K562 (cell line): ENCODE measurements around the gene DDC. TPM values are rescaled to one million over a fixed set of nuclear protein-coding genes. Genes with fewer than 3 reads are reported as not detected.

ENCODE experiments used
- ATAC-seq: fragments of 200-7000 bp; cut with Tn5 transposase; 3 replicates; pipeline ENCODE4 v1.9.1; 2020; ENCODE audit warnings: moderate library complexity
- BruUV-seq: library from RNA; stranded (reverse); fragments of 400-500 nt; replicated peaks from 2 replicates; lab custom pipeline; 2021; lab: Mats Ljungman, UMichigan
- CTCF ChIA-PET: fragments of 300-600 bp; formaldehyde crosslinking; extraction: SDS; loops from one replicate; lab custom pipeline; 2021; ENCODE audit warnings: low intra/inter-chr PET ratio; lab: Yijun Ruan, JAX
- POLR2A ChIA-PET: fragments of 300-600, 350-650 bp; sonication (Branson Sonifier 250); formaldehyde crosslinking; extraction: SDS; loops from one replicate; lab custom pipeline; 2021; ENCODE audit warnings: antibody characterized with exemption, inconsistent platforms; lab: Yijun Ruan, JAX
- DNase-seq, 4 experiments: peaks; one replicate each; pipeline versions ENCODE4 v3.0.0 to v3.0.0-alpha.2; 2011 to 2018; ENCODE audit warnings: low spot score in 3 of 4, mixed read lengths in 3 of 4; ENCODE audit errors: extremely low read depth in 1 of 4
- FAIRE-seq: peaks from 2 replicates; lab custom pipeline; 2011; peaks lifted over from hg19 to GRCh38; lab: Jason Lieb, UNC
- H2AFZ ChIP-seq: 2 replicates; pipeline ENCODE4 v1.6.0; 2011; ENCODE audit warnings: low read depth, low read length, control low read depth, inconsistent platforms
- H3K27ac ChIP-seq: fragments of 200-600 bp; 3 replicates; pipeline ENCODE4 v1.8.0; 2011; ENCODE audit warnings: low read depth, mild to moderate bottlenecking, control low read depth, inconsistent platforms, low read length, moderate library complexity, mixed read lengths; ENCODE audit errors: extremely low read depth
- H3K27me3 ChIP-seq, 2 experiments: fragments of 300-600 bp in 1 of 2; 2 replicates in 1 of 2; 3 replicates in 1 of 2; pipeline versions ENCODE4 v1.6.0 to v1.8.0; 2011; ENCODE audit warnings: inconsistent platforms in 2 of 2, low read length in 2 of 2, mild to moderate bottlenecking in 1 of 2, mixed read lengths in 1 of 2, moderate library complexity in 1 of 2; ENCODE audit not compliant: control insufficient read depth in 2 of 2, insufficient read depth in 2 of 2
- H3K36me3 ChIP-seq: fragments of 300-600 bp; 3 replicates; pipeline ENCODE4 v1.8.0; 2011; ENCODE audit warnings: mild to moderate bottlenecking, low read length, inconsistent platforms; ENCODE audit not compliant: control insufficient read depth, insufficient read depth
- H3K4me1 ChIP-seq, 2 experiments: fragments of 200-600 bp in 1 of 2; replicated peaks in 1 of 2; 2 replicates in 1 of 2; 3 replicates in 1 of 2; pipeline versions ENCODE4 v1.5.1 to v1.8.0; 2011; ENCODE audit warnings: inconsistent platforms in 2 of 2, low read length in 2 of 2, mild to moderate bottlenecking in 1 of 2, mixed read lengths in 1 of 2, moderate library complexity in 1 of 2; ENCODE audit not compliant: control insufficient read depth in 2 of 2, insufficient read depth in 2 of 2
- H3K4me2 ChIP-seq: 2 replicates; pipeline ENCODE4 v1.6.1; 2011; ENCODE audit warnings: low read length, control low read depth, inconsistent platforms, mixed read lengths; ENCODE audit not compliant: insufficient read depth
- H3K4me3 ChIP-seq: fragments of 200-600 bp; sonication (generic), shearing (Covaris generic); 2 replicates; pipeline ENCODE4 v1.5.1; 2016; ENCODE audit warnings: control low read depth, inconsistent platforms
- H3K79me2 ChIP-seq: fragments of 200-600 bp; 3 replicates; pipeline ENCODE4 v1.8.0; 2011; ENCODE audit warnings: low read length, inconsistent platforms; ENCODE audit not compliant: control insufficient read depth, insufficient read depth
- H3K9ac ChIP-seq, 2 experiments: 2 replicates each; pipeline versions ENCODE4 v1.6.0 to v1.6.1; 2011; ENCODE audit warnings: low read depth in 2 of 2, low read length in 2 of 2, control low read depth in 1 of 2, inconsistent platforms in 1 of 2, mild to moderate bottlenecking in 1 of 2, mixed read lengths in 1 of 2; ENCODE audit not compliant: insufficient read depth in 1 of 2
- H3K9me1 ChIP-seq: one replicate; pipeline ENCODE4 v1.6.0; 2011; ENCODE audit warnings: inconsistent platforms, mild to moderate bottlenecking, low read length, moderate library complexity; ENCODE audit not compliant: control insufficient read depth, insufficient read depth
- H3K9me3 ChIP-seq: replicated peaks from 2 replicates; pipeline ENCODE4 v1.5.1; 2011; ENCODE audit warnings: low read depth, low read length, inconsistent platforms; ENCODE audit not compliant: control insufficient read depth, insufficient read depth
- H4K20me1 ChIP-seq: replicated peaks from 2 replicates; pipeline ENCODE4 v1.6.1; 2011; ENCODE audit warnings: low read length, inconsistent platforms, mixed read lengths; ENCODE audit not compliant: control insufficient read depth, insufficient read depth
- BACH1 ChIP-seq: fragments of 200-800 bp; sonication (Bioruptor generic); IDR thresholded peaks from 2 replicates; pipeline ENCODE4 v1.6.1; 2016; ENCODE audit warnings: missing genetic modification characterization, missing compliant biosample characterization
- GABPA ChIP-seq: fragments of 200-800 bp; sonication (Bioruptor generic); conservative IDR thresholded peaks from 2 replicates; pipeline ENCODE4 v1.6.1; 2016; ENCODE audit warnings: low read depth, missing genetic modification characterization, missing compliant biosample characterization
- WHSC1 ChIP-seq: IDR thresholded peaks from one replicate; pipeline ENCODE4 v1.6.1; 2012; ENCODE audit warnings: low read length, control low read depth, inconsistent platforms
- WGBS: fragments of 100-300 bp; shearing (Covaris generic); methylation state at CpG from one replicate; pipeline ENCODE4 v1.1.6; 2016; ENCODE audit warnings: low coverage, mixed read lengths; ENCODE audit not compliant: insufficient coverage; ENCODE audit errors: missing lambda C conversion rate; 5-methylcytosine and 5-hydroxymethylcytosine counted together
- in situ Hi-C: fragments of 300-500 bp; cut with MboI; formaldehyde crosslinking; loops from 4 replicates; pipeline ENCODE4 v1.15.0; 2018; ENCODE audit warnings: inconsistent platforms, mixed read lengths
- intact Hi-C: fragments of 100-400 bp; cut with micrococcal nuclease; formaldehyde crosslinking; loops from 2 replicates; pipeline ENCODE4 v1.14.2; 2022
- polyA plus RNA-seq, 8 experiments: library from polyadenylated mRNA; depleted of rRNA in 4 of 8; stranded (reverse) in 5 of 8; unstranded in 3 of 8; fragments of >200 nt; fragmentation: Nextera tagmentation in 2 of 8; fragmentation: Illumina TruSeq in 1 of 8; extraction: Ambion mirVana in 2 of 8; extraction: Trizol in 1 of 8; gene quantifications; 2 replicates each; pipeline versions ENCODE4 v1.2.1 to v1.2.3, GENCODE V29; 2011 to 2014; ENCODE audit warnings: inconsistent platforms in 1 of 8, missing spikeins in 1 of 8
- total RNA-seq, 7 experiments: library from RNA; depleted of rRNA in 6 of 7; stranded (reverse); fragments of >200 nt in 6 of 7; fragmentation: Illumina TruSeq in 2 of 7; extraction: Trizol in 2 of 7; gene quantifications; 2 replicates each; pipeline versions ENCODE4 v1.2.1 to v1.2.3, GENCODE V29; 2011 to 2021; ENCODE audit warnings: low replicate concordance in 1 of 7
- TF ChIP-seq, protein P1 (sequence below): sonication (generic); formaldehyde crosslinking; IDR thresholded peaks from 2 replicates; pipeline ENCODE4 v1.8.1; 2023; ENCODE audit warnings: mild to moderate bottlenecking, missing genetic modification reagents, moderate library complexity
- TF ChIP-seq, protein P2 (sequence below), 2 experiments: IDR thresholded peaks; 2 replicates each; pipeline ENCODE4 v1.6.1; 2012; ENCODE audit warnings: improper control_type of control experiment in 2 of 2, low read depth in 2 of 2, low read length in 2 of 2, borderline replicate concordance in 1 of 2
- TF ChIP-seq, protein P3 (sequence below), 2 experiments: IDR thresholded peaks; 2 replicates each; pipeline ENCODE4 v1.6.1; 2011; ENCODE audit warnings: borderline replicate concordance in 1 of 2, control low read depth in 1 of 2, low read depth in 1 of 2, low read length in 1 of 2, mild to moderate bottlenecking in 1 of 2, mixed read lengths in 1 of 2, moderate library complexity in 1 of 2; ENCODE audit not compliant: insufficient read depth in 1 of 2, insufficient read length in 1 of 2, poor library complexity in 1 of 2, severe bottlenecking in 1 of 2; ENCODE audit errors: extremely low read depth in 1 of 2
- TF ChIP-seq, protein P4 (sequence below): fragments of 250-450 bp; sonication (Bioruptor Pico); IDR thresholded peaks from 2 replicates; pipeline ENCODE4 v1.8.0; 2021; ENCODE audit warnings: mild to moderate bottlenecking, moderate library complexity

Gene DDC
- total and polyA plus RNA-seq, 9 of the 15 experiments (the other 6 are each of a cell fraction or from before 2014, with no cell fraction given) = not detected

DNA sequence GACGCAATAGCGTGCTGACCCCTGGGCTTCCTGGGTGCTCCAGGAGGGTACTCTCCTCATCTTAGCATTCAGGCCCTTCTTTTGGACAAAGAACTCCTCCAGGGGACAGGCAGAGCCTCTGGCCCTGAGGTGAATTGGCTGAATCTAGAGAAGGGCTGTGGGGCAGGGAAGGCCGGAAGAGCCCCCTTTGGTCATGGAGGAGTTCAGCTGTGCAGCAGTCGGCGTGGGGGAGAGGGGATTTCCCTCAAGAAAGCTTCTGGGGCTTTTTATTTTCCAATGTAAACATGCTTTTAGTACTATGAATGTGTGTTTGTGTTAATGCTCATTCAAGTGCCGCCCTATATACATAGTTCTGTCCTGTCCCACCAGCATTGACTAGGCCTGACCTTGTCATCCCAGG lies 153.9 kb downstream of the DDC start:
- FAIRE-seq = no peak
- CTCF ChIA-PET = no interaction called here

More for the DNA sequence above, 153.9 kb downstream of the DDC start:
- peaks cover 5% of the 10 kb centered on the region; the same call in 1 of the 2 replicates for H4K20me1 ChIP-seq
- DNase-seq = no peak
- no peaks in the 10 kb centered on the region for H3K4me1 ChIP-seq
- no peak overlapping the region for H2AFZ ChIP-seq
- intact Hi-C loops = loop anchor here (10.0 kb wide), 1 partner anchor 557 kb away; no protein-coding TSS in a partner anchor
- H3K9ac ChIP-seq = no peak overlapping the region; a peak in 1 of 4 replicates
- POLR2A ChIA-PET = interaction anchor here (1.5 kb wide), 1 partner anchor 225 kb away, joined by 3 read pairs; no protein-coding TSS in a partner anchor
- no peaks in the 10 kb centered on the region for H3K79me2 ChIP-seq
- WGBS = 47% methylated on average over 6 of the region's 6 CpGs
- no peaks in the 10 kb centered on the region for H3K9me3 ChIP-seq
- no peak overlapping the region for H3K4me3 ChIP-seq
- H3K4me2 ChIP-seq = no peak overlapping the region
- TF ChIP-seq, protein P1, sequence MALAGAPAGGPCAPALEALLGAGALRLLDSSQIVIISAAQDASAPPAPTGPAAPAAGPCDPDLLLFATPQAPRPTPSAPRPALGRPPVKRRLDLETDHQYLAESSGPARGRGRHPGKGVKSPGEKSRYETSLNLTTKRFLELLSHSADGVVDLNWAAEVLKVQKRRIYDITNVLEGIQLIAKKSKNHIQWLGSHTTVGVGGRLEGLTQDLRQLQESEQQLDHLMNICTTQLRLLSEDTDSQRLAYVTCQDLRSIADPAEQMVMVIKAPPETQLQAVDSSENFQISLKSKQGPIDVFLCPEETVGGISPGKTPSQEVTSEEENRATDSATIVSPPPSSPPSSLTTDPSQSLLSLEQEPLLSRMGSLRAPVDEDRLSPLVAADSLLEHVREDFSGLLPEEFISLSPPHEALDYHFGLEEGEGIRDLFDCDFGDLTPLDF (CRISPR knock-in tag) = no peak
- TF ChIP-seq, protein P2, sequence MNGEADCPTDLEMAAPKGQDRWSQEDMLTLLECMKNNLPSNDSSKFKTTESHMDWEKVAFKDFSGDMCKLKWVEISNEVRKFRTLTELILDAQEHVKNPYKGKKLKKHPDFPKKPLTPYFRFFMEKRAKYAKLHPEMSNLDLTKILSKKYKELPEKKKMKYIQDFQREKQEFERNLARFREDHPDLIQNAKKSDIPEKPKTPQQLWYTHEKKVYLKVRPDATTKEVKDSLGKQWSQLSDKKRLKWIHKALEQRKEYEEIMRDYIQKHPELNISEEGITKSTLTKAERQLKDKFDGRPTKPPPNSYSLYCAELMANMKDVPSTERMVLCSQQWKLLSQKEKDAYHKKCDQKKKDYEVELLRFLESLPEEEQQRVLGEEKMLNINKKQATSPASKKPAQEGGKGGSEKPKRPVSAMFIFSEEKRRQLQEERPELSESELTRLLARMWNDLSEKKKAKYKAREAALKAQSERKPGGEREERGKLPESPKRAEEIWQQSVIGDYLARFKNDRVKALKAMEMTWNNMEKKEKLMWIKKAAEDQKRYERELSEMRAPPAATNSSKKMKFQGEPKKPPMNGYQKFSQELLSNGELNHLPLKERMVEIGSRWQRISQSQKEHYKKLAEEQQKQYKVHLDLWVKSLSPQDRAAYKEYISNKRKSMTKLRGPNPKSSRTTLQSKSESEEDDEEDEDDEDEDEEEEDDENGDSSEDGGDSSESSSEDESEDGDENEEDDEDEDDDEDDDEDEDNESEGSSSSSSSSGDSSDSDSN (IDR thresholded peaks at IDR 0.05; ENCODE audit: borderline replicate concordance in 1 of 2, low read depth in 2 of 2, low read length in 2 of 2) = no peak
- no peak for TF ChIP-seq GABPA (tag)
- no peak for TF ChIP-seq WHSC1
- TF ChIP-seq, protein P3, sequence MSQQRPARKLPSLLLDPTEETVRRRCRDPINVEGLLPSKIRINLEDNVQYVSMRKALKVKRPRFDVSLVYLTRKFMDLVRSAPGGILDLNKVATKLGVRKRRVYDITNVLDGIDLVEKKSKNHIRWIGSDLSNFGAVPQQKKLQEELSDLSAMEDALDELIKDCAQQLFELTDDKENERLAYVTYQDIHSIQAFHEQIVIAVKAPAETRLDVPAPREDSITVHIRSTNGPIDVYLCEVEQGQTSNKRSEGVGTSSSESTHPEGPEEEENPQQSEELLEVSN (IDR thresholded peaks at IDR 0.05; ENCODE audit: borderline replicate concordance in 1 of 2, extremely low read depth in 1 of 2, insufficient read depth in 1 of 2, insufficient read length in 1 of 2, low read depth in 1 of 2, low read length in 1 of 2, poor library complexity in 1 of 2, severe bottlenecking in 1 of 2) = no peak
- TF ChIP-seq, protein P4, sequence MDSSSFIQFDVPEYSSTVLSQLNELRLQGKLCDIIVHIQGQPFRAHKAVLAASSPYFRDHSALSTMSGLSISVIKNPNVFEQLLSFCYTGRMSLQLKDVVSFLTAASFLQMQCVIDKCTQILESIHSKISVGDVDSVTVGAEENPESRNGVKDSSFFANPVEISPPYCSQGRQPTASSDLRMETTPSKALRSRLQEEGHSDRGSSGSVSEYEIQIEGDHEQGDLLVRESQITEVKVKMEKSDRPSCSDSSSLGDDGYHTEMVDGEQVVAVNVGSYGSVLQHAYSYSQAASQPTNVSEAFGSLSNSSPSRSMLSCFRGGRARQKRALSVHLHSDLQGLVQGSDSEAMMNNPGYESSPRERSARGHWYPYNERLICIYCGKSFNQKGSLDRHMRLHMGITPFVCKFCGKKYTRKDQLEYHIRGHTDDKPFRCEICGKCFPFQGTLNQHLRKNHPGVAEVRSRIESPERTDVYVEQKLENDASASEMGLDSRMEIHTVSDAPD (CRISPR knock-in tag) = no peak
- TF ChIP-seq BACH1 (tag) = no peak
- TF ChIP-seq, all 486 proteins: peak for 0
- no peaks in the 10 kb centered on the region for H3K9me1 ChIP-seq
- no peak for ATAC-seq
- in situ Hi-C loops = no loop called here
- H3K27me3 ChIP-seq = no peaks in the 10 kb centered on the region
- H3K36me3 ChIP-seq = no peaks in the 10 kb centered on the region
- BruUV-seq = no TSS peak
- H3K27ac ChIP-seq = no peak overlapping the region
